Inflammatory macrophage treated with lipopolysaccharide for 4 hours (primary cell): ENCODE data around the gene MYRIP.
"Not testable (repeated sequence)": the region's sequence is repeated elsewhere in the genome, so short reads cannot be mapped to it uniquely, and the experiment has no call there.

Experiments
- DNase-seq: peaks from one replicate; pipeline ENCODE4 v3.0.0-alpha.2; 2020

The MYRIP gene

DNA sequence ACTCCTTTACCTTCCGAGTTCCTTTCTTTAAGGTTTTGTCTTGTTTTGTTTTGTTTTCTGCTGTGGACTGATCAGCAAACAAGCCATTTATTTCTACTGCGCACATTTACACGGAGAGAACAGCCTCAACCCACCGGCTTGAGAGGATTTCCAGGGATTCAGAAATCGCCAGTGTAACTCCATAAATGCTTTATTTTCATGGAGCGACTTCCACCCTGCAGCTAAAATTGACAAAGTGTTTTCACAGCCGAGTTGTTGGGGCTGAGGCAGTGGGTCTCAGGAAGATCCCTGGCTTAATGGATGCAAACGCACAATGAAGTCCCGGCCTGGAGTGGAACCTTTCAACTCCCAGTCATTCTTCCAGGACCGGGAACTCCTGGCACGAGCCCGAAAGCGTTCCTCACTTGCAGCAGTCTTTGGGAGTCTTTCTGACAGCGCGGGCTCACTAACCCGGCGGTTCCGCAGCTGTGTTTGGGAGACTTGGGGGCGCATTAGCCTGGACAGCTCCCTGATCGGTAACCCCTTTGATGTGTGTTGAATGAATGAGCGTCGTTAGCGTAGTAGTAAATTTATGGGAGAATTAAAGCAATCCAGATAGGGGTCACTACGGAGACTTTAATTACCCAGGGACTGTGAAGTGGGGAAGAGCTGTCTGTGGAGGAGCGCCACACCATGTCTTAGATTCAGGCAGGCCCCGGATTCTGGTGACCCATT lies 785 bp upstream of the MYRIP start:
- DNase-seq: no peak

DNA sequence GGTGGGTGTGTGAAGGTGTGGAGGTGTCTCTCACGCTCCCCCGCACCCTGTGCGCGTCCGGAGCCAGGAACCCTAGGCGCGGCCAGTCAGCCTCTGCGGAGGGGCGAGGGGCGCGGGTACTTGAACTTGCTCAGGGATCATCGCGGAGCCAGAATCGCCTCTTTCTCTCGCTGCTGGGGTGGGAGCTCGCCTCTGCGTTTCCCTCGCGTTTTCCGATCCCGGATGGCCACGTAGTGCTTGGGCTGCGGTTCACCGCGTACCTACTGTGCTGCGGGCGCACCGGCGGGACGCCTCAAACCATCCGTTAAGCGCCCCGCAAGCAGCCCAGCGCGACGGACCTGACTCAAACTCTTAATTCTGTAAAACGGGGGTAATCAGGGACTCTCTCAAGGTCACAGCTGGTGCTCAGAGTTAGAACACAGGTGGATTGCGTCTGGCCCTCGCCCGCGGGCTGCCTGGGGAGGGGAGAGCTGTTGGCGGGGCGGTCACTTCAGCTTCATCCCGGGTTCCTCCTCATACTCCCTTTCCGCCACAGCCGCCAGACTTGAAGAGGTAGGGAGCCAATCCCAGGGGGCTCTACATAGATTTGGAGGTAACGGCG lies 686 bp downstream of the MYRIP start:
- DNase-seq: no peak

DNA sequence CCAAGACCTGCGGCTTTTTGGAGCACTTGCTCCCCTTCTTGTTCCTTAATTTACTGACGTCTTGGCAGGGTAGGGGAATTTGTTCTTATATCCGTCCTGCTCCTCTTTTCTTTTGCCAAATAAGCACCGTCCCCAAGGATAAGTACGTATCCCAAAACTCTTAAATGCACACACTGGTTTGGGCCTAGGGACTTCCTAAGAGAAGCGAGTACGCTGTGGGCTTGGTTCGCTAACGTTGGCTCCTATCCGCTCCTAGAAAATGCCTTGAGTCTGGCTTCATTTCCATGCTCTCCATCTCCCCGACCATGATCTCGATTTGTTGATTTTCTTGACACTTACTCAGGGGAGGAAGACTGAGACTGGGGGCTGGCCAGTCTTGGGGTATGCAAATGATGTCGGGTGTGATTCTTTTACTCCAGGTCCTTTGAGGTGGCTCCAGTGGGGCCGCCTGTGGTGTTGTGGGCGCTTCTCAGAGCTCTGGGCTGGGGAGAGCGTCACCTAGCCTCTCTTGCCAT lies 1.3 kb downstream of the MYRIP start:
- DNase-seq: no peak

DNA sequence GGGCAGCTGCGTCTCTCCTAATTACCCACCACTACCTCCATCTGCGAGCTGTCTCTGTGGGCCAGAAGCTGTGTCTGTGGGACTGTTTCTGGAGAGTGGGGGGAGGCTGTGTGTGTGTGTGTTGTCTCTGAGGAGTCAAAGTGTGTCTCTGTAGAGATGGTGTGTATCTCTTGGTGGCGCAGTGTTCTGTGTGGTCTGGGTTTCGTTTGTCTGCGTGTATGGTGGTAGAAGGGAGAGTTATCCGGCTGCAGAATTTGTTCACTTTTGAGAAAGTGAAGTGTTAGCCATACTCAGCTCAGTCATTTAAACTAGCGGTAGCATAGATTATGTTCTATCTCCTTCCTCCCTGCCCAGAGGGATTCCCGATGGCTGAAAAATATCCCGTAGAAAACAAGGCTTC lies 2.2 kb downstream of the MYRIP start:
- DNase-seq: no peak

DNA sequence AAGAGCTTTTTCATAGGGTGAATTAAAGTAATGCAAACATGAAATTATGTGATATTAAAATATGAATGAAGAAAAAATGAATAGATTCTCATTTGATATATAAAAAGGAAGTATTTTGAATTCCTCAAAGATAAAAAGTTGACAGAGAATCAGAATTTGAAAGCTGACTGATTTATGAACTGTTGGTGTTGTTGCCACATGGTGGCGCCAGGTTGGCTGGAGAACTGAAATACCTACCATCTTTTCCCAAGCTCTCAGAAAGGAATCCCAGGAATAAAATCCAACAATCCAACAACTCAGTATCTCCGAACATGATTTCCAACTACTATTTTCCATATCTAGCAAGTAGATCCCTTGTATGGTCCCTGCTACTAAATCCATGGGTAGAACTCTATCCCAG lies 3.1 kb downstream of the MYRIP start:
- DNase-seq: no peak

DNA sequence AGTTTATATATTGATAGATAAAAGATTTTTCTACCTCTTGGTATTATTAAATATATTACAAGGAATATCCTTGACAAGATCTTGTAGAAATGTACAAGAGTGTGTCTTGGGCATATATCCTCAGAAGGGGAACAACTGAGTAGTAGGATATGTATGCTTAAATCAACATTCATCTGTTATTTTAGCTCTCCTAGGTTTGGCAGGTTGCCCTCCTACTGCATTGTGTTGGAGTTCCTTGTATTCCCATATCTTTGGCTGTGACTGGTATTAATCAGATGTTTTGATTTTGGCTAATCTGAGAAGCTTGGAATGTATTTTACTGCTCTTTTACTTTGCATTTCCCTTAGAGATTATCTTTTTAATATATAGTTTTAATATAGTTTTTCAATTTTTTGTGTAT lies 4.6 kb downstream of the MYRIP start:
- no peak for DNase-seq

DNA sequence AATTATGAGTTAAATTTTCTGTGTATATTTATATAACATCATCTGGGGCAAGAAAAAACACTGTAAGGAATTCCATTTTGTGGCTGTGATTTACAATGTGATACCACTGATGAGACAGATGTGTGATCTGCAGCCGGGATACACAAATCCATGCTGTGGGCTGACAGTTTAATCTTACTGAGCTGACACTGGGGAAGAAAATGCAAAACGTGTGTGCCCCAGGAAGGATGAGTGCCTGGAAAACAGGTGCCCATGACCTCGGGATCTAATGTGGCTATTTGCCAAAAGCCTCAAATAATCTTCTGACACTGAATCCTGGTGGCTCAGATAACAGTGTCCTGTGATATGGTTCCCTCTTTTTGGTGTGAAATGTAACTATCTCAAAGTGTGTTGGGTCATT lies 10.5 kb downstream of the MYRIP start:
- no peak for DNase-seq

DNA sequence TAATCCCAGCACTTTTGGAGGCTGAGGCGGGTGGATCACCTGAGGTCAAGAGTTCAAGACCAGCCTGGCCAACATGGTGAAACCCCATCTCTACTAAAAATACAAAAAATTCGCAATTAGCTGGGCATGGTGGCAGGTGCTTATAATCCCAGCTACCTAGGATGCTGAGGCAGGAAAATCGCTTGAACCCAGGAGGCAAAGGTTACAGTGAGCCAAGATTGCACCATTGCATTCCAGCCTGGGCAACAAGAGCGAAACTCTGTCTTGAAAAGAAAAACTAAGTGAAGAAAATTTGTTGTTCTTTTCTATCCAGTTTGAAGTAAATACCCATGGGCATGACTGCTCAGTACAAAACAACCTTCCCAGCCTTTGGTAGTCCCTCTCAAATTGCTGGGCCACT lies 24.4 kb downstream of the MYRIP start:
- DNase-seq: not testable (repeated sequence)

DNA sequence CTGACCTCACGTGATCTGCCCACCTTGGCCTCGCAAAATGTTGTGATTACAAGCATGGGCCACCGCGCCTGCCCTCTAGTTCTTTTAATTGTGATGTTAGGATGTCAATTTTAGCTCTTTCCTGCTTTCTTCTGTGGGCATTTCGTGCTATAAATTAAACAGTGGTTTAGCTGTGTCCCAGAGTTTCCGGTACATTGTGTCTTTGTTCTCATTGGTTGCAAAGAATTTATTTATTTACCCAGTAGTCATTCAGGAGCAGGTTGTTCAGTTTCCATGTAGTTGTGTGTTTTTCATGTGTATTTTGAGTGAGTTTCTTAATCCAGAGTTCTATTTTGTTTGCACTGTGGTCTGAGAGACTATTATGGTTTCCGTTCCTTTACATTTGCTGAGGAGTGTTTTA lies 30.1 kb downstream of the MYRIP start:
- DNase-seq: no peak

DNA sequence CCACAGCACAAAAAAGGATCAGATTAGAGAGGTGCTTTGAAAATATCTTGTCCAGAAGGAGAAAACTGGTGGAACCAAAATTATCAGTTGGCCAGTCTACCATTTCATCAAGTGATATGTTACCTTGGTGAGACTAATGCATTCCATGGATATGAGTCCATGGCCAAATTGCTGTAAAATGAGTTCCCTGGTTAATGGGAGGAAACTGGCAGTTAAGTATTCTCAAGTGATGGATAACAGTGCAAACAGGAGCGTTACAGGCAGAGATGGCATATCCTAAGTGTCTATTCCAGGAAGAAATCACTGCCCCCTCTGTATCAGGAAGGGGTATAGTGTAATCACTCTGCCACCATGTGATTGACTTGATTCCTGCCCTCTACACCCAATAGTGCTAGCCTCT lies 34.0 kb downstream of the MYRIP start:
- DNase-seq: no peak

DNA sequence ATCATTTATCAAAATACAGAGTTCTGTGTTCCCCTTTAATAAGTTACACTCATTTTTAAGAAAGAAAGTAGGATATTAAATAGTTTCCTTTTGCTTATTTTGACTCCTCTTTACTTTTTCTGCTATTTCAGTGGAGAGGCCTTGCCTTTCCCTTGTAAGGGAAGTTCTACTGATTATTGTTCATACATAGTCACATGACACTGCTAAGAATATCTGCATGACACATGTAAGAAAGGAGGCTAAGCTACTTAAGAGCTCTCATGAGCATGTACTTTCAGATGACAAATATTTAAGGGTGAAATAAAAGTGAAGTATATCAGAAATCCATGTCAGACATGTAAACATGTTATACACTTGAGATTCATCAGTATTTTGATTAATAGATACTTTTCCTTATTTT lies 39.0 kb downstream of the MYRIP start:
- peak; percentile 2 for DNase-seq

DNA sequence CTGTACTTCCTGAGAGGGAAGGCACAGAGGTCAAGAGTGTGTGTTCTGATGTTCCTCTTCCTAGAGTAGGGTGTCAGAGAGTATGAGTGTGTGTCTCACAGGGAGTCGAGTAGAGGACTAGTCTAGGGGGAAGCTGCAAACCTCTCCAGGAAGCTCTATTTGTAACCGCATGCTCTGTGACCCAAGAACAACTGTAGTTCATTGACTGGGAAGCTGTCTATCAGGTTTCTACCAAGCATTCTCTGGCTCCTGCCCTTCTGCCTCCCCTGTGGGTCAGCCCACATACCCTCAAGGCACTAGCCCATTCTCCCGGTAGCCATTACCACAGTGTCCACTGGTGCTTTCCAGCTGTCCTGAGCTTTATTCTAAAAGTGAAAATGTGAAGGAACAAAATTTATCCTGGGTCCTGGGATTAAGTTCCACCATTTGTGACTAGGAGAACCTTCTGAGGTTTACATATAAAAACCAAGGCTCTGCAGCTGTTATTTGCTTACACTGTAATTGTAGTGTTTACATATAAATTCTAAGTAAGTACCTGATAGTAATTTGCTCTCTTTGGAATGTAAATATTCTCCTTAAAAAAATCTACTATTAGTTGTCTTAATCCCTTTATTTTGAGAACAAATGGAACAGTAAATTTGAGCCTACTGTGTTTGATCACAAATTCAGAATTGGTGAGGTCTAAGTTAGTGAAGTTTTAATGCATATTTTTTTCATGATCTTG lies 40.7 kb downstream of the MYRIP start:
- DNase-seq: peak; percentile 7

DNA sequence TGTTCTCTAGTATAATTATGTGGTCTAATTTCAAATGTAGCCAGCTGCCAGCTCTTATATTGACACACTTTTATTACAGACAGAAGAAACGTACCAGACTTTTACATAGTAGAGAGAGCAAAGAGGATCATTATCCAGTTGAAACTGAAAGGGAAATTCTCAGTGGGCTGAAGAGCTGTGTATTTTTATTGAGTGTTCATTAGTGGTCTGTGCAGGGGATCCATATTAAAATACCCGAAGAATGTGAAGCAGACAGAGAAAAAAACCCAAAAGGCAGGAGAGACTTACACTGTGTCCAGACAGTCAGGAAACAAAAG lies 41.3 kb downstream of the MYRIP start:
- DNase-seq: no peak

DNA sequence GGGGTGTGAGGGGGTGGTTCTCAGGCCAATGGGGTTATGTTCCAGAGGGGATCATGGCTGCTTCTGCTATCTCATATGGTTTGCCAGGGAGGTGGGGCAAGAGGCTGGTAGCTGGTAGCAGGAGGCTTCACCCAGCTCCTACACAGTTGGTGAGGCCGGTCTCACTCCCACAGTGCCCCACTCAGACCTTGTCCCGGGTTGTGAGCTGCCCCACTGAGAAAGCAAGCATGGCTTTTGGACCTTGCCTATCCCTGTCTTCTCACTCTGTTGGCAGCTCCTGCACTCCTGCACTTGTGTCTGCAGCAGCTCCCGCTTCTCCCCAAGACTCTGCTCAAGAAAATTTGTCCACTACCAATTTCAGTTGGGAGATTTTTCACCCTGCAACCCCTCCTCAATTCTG lies 46.1 kb downstream of the MYRIP start:
- no peak for DNase-seq

DNA sequence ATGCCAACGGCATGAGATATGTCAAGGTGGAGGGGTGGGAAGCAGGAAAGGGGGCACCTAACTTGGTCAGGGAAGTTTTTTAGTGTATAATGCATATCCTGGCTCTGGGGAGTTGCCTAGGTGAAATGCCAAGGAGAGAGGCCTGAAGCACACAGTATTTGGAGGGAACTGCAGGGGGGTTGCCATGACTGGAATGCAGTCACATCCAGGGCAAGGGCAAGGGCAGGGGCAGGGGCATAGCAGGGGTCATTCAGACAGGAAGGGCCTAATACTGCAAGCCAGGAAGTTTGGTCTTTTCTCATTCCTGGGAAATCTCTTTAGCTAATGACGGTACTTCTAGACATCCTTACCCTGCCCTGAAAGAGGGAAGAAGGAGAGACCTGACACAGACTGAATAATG lies 60.5 kb downstream of the MYRIP start:
- no peak for DNase-seq

DNA sequence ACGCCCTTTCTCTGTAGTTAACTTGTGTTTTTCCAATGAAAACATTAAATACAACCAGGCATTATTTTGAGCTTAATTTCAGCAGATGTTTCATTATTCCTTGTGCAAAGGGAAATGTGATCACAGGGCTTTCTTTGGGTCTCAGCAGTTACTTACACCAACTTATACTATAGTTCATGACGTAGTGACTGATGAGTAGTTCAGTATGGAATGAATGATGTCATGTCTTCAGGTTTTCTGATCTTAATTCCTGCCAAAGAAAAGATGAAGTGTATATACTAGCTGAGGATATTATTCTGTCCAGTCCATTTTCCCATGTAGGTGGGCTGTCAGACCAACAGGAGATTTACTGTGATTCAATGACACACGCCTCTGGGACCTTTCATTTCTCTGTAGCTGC lies 61.3 kb downstream of the MYRIP start:
- DNase-seq: no peak

DNA sequence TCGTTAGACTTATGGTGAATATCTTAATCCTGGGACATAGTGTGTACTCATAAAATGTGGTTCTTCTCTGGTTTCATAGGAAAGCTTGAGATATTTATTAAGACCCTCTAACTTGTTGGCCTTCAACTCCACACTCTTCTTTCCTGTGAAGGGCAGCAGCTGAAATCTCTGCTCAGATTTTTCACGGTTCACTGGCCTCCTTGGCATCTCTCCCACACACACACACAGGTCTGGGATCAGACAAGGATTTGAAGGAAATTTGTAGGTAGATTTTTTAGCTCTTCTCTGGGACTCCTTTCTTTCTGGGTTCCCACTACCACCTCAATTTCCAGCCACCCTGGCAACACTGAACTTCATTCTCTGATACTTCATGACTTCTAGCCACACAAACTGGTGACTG lies 70.2 kb downstream of the MYRIP start:
- DNase-seq: no peak

DNA sequence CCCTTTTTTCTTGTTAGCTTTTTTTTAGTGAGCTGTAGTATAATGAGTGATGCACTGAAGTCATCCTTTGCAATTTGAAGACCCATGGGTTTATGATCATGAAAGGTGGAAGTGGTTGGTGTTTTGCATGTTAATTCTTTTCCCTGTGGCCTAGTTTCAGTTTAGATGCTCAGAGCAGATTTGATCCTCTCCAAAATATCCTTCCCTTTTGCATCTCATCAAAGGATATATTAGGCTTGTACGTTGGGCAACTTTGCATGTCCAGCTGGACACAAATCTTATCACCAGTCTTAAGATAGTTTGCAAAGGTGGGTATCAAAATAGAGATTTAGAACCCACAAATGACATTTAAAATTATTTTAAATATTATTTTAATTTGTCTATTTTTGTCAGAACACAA lies 72.7 kb downstream of the MYRIP start:
- DNase-seq: no peak

DNA sequence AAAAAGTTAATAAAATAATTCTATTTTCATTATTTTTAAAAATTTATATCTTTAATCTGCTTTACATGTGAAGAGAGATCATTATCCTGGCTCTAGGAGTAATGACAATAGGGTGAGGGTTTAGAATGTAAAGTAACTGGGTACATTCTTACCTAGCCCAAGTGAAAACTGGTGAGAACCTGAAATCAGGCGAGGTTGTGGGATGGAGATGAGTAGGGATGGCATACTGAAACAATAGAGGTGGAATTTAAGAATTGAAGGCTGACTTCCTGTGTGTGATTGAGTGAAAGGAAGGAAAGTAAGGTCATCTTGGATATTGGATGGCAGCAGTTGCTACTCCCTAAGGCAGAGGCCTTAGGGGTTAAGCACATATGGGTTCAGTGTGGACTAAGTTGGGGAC lies 82.7 kb downstream of the MYRIP start:
- no peak for DNase-seq

DNA sequence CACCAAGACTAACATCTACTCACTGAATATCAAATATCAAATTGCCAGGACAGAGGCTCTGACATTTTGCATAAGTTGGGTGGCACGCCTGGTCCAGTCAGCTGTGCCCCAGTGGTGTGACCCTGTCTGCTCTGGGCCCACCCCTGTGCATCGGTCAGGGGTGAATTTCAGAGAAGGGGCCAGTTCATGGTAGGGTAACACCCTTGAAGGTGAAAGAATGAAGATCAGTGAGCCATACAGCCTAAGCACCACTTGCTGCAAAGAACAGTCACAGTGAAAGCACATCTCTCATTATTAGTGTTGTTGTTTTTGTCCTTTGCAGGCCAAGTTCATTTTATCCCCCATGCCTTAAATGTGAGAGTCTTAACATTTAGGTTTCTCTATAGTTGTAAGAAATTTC lies 86.8 kb downstream of the MYRIP start:
- no peak for DNase-seq

DNA sequence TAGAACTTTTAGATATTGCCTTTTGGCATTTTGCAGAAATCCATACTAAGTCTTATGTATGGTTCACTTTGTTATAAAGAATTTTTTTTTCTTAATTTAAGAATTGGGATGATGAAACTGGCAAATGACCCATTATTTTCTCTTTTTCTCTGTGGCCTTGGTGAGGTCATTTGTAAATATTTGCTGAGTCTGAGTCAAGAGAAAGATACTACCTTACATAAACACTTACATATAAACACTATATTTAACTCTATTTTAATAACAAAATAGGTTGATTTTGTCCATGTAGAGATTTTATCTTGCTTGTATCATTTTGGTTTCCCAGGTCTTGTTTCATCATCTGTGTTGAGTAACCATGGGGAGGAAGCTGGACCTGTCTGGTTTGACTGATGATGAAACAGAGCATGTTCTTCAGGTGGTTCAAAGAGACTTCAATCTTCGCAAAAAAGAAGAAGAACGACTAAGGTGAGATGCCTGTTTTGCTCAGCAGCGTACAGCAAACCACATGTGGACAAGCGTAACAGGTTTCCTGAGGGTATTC lies 91.1 kb downstream of the MYRIP start:
- DNase-seq: no peak

DNA sequence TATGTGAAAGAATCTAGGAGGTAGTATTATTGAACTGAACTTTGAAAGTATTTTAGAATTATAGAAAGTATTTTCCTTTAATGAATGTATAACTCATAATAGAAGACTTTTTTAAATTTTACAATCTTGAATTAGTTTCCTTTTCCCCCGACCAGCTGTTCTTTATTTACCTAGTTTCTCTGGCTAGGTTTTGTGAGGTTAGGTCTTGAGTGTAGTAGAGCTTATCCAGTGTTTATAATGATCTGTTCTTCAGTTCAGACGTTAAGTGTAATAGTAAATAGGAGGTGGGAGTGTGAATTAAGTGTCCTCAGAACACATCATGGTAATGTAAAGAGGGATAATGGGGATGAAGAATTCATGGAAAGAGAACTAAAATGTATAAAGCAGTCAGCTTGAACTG lies 93.8 kb downstream of the MYRIP start:
- DNase-seq: no peak

DNA sequence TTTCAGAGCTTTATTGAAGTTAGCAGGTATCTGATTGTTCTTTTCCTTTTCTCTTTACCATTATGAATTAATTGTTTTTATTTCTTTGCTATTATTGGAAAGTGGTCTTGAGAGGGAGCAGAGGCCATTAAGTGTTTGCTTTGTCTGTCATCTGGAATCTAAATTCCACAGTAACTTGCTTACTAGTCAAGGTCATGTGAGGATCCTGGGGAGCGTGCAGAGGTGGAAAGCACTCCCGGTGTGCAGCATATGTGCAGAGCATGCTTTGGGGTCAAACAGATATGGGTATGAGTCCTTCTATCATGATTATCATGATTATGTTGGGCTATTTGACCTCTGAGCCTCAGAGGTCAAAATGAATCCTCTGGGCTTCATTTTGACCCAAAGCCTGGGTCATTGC lies 96.4 kb downstream of the MYRIP start:
- no peak for DNase-seq

DNA sequence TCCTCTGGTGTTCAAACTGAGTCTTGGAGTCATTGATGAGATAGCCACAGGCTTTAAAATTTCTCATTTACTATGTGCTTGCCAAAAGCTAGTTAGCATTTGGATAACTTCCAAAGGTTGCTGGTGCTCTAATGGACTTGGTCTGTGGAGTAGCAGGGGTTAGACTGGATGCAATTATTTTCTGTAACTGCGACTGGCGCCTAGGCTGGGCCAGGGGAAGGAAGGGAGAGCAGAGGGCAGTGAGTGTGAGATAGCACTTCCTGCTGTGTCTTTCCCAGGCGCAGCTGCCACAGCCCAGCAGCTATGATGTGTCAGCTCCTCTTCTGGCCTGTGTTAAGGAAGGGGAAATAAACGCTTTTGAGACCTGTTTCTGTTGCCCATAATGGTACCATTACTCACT lies 98.6 kb downstream of the MYRIP start:
- no peak for DNase-seq
